GM12865 (cell line): ENCODE measurements around the gene TMPRSS7.

Source experiments
- DNase-seq: peaks from one replicate; pipeline ENCODE4 v3.0.0; 2010; ENCODE audit warnings: low read depth
- H3K4me3 ChIP-seq: 2 replicates; pipeline ENCODE4 v1.5.1; 2011; ENCODE audit warnings: mild to moderate bottlenecking, low read depth, low read length, control low read depth
- CTCF ChIP-seq: IDR thresholded peaks from 2 replicates; pipeline ENCODE4 v1.5.1; 2011; ENCODE audit warnings: low read length, control low read depth, low read depth, inconsistent platforms; ENCODE audit not compliant: insufficient read depth; ENCODE audit errors: missing control alignments

TMPRSS7 gene

DNA sequence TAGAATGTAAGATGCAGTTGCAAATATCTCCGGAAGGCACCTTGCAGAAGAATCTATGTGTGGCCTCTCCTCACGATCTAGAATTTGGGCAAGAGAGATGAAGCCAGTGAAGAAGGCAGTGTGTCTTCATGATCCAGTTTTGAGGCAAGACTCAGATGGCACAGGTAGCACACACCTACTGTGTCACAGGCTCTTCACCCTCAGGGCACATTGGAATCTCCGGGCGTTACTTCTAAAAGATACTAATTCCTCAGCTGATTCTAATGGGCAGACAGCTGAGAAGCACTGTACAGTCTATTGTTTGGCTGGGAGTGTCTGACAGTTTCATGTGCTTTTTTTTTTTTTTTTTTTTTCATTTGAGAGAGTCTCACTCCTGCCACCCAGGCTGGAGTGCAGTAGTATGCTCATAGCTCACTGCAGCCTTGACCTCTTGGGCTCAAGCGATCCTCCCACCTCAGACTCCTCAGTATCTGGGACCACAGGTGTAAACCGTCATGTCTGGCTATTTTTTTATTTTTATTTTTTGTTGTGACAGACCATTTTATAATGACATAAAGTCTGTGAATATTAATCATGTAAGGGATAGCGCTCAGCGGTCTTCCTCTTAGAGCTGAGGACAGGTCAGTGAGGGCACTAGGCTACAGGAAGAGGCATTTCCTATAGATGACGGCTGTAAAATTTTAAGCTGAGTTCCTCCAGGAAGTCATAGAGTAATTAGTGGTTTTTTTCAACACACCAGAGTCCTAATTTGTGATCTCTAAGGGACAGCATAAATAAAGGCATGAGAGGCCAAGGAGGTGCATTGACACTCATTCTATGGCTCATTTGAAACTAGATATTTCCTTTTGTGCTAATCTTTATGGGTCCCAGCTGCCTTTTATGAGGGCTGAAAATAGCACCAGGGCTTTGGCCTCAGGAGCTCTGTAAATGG lies 55.7 kb downstream of the TMPRSS7 start:
- TF ChIP-seq CTCF: no peak
- no peak overlapping the region for H3K4me3 ChIP-seq
- DNase-seq: no peak

- peak; percentile 33 for DNase-seq
- H3K4me3 ChIP-seq: no peak overlapping the region
- TF ChIP-seq CTCF: no peak
Observed at GRCh38 chr3:112090887-112091586, 56.5 kb downstream of the TMPRSS7 start.

- DNase-seq: peak; percentile 59
- TF ChIP-seq CTCF: no peak
- H3K4me3 ChIP-seq: no peak overlapping the region
Observed at GRCh38 chr3:112092496-112093179, 58.1 kb downstream of the TMPRSS7 start.

DNA sequence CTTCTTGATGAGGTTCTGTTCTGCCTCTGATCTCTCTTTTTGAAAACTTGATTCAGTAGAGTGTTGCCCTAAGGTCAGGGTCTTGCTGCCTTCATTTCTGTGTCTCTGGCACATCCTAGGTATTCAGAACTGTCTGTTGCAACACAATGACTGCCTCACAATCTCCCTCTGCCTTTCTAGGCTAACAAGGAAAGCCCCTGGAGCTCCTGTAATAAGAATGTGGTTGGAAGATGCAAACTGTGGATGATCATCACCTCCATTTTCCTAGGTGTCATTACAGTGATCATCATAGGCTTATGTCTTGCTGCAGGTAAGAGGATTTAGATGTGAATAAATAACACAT lies 58.6 kb downstream of the TMPRSS7 start:
- no peak overlapping the region for H3K4me3 ChIP-seq
- no peak for TF ChIP-seq CTCF
- no peak for DNase-seq

DNA sequence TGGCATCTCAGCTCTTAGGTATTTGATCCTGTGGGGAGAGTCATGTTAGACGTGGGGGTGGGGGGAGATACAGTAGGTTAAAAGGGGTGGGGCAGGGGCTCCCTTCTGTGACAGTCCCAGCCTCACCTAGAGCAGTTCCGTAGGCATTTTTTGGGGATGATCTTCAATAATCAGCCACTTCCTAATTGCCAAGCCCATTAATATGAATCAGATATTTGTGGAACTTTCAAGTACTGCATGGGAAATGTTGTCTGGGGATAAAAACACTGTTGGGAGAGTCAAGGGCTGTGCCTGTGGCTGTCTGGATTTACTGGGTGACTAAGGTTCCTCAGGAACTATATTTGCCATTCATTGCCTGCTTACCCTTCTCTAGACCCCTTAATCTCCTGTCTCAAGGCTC lies 61.2 kb downstream of the TMPRSS7 start:
- no peak for TF ChIP-seq CTCF
- DNase-seq: no peak

DNA sequence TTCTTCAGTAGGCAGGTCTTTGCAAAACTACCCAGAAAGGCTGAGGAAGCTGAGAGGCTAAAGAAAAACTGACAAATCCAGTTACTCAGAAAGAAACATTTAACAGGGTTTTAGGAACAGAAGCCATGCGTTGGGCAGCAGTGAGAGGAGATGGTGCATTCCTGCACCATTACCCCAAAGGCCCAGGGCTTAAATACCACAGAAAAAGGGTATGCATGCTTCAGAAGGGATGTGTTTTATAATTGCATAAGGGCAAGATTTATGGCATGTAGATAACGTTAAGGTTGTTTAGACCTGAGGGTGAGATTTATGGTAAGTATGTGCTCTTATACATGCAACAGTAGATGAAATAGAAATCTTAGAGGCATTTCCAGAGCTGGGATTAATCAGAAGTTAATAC lies 61.6 kb downstream of the TMPRSS7 start:
- no peak for TF ChIP-seq CTCF
- DNase-seq: no peak
- no peak overlapping the region for H3K4me3 ChIP-seq

More for the DNA sequence above, 61.2 kb downstream of the TMPRSS7 start:
- H3K4me3 ChIP-seq: no peak overlapping the region
